GM19438 (cell line): ENCODE results near the gene EVC.
"Not testable (repeated sequence)": the region's sequence is repeated elsewhere in the genome, so short reads cannot be mapped to it uniquely, and the experiment has no call there.

ENCODE experiments used
- ATAC-seq: cut with Tn5 transposase; IDR thresholded peaks from one replicate; pipeline ENCODE4 v1.9.1; 2021; ENCODE audit warnings: low read depth; ENCODE audit not compliant: unreplicated experiment

The EVC gene

DNA sequence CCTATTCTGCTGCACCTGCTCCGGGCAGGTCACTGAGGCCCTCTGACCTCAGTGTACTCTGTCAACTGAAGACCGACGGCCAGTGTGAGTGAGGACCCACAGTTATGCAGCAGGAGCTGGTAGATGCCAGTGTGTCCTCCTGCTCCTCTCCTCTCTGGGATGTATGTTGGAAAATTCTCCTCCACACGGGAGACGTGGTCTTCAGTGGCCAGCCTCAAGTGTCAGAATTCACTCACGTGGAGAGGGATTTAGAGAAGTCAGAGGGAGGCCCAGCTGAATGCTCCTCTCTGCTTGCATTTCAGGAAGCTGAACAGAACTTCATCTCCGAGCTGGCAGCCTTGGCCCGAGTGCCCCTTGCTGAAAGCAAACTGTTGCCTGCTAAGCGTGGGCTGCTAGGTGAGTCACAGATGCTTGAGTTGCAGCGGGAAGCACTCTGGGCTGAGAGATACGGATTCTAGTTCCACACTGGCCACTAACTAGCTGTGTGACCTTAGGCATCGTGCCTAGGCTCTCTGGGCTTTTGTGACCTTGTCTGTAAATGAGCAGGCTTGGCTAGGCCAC, 98.3 kb downstream of the EVC start:
- no peak for ATAC-seq

DNA sequence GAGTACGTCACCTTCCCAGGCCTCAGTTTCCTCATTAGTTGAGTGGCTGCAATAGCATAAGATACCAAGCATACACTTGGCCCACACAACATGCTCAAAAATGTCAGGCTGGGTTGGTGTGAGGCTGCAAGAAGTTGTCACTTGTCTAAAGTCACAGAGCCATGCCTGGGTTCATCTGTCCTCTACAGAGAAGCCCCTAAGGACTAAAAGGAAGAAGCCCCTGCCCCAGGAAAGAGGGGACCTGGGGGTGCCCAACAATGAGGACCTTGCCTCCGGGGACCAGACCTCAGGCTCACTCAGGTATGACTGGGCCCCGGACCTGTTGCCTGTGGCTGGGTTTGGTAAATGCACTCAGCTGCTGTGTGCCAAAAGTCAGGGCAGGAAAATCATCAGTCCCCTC, 99.2 kb downstream of the EVC start:
- no peak for ATAC-seq

DNA sequence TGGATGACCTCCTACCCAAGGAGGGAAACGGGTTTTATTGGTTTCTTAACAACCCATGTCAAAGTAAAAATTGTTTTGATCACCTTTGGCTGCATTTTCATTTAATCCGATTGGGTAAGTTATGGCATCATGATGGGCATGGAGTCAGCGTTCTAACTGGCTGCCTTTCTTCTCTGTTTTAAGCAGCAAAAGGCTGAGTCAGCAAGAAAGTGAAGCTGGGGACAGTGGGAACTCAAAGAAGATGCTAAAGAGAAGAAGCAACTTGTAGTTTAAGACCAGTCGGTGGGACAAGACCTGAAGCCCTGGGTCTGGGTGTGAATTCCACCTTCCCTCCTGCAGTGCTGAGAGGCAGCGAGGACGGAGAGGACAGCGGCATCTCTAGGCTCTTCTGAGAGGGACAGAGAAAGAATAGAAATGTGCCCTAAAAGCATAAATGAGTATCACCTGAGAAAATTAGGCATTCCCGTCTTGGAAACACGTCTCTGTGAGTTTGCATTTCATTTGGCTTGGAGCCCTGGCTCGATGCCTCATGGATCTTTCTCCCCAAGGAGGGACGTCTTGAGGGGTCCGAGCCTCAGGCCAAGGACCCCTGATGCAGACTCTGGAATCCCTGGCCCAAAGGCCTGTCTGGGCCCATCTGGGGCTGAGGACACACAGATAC, 99.9 kb downstream of the EVC start:
- no peak for ATAC-seq

DNA sequence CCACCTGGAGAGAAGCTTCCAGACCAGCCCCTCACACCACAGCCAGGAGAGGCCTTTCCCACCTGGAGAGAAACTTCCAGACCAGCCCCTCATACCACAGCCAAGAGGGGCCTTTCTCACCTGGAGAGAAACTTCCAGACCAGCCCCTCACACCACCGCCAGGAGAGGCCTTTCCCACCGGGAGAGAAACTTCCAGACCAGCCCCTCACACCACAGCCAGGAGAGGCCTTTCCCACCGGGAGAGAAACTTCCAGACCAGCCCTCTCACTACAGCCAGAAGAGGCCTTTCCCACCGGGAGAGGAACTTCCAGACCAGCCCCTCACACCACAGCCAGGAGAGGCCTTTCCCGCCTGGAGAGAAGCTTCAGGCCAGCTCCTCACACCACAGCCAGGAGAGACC, 101.1 kb downstream of the EVC start:
- not testable (repeated sequence) for ATAC-seq

DNA sequence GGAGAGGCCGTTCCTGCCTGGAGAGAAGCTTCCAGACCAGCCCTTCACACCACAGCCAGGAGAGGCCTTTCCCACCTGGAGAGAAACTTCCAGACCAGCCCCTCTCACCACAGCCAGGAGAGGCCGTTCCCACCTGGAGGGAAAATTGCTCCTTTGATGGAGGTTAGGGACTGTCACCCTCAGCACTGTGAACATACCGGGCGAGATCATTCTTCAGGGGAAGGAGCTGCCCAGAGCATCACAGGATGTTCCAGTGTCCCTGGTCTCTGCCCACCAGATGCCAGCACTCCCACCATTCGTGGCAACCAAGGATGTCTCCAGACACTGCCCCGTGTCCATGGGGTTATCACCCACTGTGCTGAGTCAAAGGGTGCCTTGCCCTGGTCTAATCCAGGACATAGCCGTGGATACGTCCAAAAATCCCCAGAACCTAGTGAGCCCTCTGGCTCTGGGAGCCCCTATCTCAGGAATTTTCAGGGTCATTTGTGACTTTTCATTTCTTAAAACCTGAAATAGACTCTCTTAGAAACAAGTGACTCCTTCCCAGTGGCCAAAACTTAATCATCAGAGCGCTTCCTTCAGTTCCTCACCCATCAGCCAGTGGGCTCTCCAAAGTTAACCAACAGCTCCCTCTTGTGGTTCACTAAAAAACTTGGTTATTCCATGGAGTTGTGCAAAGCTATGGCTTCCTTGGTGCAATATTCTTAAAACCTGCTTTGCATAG, 101.7 kb downstream of the EVC start:
- ATAC-seq, result no peak

DNA sequence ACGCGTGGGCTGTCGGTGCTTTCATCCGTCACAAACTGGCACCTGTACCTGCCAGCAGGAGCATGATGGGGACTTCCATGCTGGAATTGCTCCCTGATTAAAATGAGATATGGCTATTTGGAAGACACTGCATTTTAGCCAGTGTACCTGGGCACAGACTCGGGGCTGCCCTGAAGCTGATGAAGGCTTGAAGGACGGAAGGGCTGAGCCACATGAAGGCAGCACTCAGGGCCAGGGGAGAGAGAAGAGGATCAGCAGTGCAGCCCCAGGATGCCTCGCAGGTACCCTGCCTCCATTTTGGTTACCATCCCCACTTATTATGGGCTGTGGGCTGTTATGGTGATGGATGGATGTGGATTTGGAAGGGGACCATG, 102.9 kb downstream of the EVC start:
- ATAC-seq, result no peak

DNA sequence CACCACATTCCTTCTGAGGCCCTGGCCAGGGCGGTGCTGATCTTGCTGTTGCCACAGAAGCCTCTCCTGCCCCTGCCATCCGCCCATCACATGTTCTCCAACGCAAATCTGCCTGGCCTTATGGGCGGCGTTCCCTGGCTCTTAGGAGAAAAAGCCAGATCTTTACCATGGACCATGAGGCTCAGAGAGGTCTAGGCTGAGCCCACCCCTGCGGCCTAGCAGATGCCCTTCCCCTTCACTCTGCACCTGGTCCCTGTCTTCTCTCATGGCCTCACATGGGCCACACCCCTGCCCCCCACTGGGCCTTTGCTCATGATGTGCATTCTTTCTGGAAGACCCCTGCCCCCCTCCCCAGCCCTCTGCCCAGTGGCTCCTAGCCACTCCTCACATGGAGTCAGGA, 103.4 kb downstream of the EVC start:
- no peak for ATAC-seq

DNA sequence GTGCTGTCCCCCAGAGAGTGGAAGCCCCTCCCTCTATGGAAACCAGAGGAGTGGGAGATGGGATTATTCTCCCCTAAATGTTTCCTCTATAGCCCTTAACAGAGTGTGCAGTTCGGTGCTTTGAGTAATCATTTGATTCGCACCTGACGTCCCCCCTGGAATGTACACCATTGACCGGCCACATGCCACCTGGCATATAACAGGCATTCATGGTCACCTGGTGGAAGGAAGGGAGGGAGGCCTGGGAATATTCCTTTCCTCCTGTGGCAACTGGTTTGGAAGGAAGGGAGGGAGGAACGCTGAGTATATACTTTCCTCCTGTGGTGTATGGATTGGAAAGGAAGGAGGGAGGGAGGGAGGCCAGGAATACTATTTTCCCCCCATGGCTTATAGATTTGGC, 104.6 kb downstream of the EVC start:
- no peak for ATAC-seq

DNA sequence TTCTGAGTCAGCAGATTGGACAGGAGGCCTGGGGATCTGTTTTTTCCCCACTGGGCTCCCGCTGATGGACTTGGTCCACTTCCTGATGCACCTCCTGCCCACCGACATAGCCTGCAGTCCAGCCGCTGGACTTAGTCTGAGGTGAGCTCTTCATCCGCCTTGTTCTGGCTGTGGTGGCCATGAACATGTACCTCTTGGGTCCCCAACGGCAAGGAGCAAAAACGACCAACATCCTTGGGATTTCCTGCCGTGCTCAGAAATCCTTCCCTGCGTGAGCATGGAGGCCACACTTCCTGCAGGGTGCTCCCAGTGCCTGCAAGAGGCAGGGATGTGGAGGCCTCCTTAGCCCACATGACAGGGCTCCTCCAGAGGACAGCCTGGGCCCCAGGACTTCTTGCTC, 105.1 kb downstream of the EVC start:
- ATAC-seq, result no peak

DNA sequence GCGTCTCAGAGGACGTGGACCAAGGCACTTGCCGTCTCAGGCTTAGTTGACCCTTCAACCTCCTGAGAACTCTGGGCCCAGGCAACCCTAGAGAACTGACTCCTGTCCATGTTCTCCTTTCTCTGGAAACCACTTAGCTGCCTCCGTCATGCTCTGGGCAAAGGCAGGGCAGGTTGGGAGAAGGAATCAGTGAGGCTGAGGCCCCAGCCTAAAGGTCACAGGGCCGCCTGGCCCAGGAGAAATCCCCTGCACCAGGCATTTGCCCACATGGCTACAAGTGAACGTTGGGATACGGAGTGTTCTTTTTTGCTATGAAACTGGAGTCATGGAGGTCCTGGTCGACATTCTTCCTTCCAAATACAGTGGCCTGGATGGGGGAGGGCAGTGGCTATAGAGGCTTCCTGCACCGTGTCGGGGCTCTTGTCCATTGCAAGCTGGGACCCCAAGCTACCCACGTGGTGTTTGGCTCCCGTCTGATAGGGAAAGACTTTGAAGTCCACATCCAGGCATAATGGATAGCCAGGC, 105.9 kb downstream of the EVC start:
- no peak for ATAC-seq

DNA sequence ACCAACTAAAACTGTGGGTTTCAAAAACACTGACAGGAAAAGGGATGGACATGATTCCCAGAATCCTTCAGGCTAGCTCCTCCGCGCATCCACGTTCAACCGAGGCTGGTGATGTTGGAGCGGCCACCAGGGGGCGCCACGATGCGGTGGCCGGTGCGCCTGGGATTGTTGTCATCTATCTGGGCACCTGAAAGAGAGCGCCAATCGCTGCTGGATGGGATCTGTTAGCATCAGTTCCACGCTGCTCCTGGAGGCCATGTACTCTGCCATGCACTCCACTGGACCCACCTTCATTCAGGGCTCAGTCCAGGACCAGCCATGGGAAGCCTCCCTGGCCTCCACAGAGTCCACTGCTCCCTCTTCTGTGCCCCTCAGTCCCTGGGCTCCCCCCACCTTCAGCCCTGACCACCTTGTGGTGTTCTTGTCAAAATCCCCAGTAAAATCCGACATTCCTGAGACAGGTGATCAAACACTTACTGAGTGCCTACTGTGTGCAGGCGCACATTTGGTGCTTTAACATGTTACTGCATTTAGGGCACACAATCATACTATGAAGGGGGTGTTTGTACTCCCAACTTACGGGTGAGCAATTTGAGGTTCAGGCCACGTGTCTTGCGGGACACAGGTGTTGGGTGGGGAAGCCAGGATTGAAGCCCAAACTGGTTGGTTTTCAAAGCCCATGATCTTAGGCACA, 110.8 kb downstream of the EVC start:
- no peak for ATAC-seq

DNA sequence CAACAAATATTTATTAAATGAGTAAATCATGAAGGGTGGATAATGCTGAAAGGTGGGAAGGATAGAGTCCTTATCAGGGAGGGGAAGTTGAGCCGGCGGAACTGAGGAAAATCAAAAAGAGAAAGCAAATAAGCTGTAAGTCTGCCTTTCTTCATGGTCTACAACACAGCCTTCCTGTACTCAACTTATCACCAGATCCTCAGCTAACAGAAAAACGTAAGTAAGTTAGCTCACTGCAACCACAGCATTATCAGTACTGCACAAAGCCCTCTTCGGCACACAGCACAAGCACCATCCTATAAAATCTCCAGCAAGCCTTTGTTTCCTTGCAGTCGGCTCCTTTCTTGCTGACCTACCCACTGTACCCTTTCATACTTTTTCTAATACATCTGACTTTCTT, 111.6 kb downstream of the EVC start:
- no peak for ATAC-seq

DNA sequence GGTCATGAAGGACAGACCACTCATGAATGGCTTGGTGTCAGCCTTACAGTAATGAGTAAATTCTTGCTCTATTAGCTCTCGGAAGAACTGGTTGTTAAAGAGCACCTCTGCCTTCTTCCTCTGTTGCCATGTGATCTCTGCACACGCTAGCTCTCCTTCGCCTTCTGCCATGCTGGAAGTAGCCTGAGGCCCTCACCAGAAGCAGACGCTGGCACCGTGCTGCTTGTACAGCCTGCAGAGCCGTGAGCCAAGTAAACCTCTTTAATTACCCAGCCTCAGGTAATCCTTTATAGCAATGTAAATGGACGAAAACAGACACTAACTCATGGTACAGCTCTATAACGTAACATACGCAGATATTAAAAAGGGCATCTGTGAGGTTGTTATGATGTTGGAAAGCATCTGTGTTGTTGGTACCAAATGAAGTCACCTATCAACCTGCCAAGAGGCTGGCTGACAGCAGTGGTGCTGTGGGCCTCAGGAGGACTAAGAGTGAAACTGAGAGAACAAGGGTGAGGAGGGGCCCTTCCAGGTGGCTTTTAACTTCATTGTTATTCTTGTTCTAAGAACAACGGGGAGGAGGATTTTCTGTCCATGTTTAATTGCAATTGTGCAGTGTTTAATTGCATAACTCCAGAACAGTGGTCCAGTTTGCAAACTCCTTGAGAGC, 112.7 kb downstream of the EVC start:
- no peak for ATAC-seq

DNA sequence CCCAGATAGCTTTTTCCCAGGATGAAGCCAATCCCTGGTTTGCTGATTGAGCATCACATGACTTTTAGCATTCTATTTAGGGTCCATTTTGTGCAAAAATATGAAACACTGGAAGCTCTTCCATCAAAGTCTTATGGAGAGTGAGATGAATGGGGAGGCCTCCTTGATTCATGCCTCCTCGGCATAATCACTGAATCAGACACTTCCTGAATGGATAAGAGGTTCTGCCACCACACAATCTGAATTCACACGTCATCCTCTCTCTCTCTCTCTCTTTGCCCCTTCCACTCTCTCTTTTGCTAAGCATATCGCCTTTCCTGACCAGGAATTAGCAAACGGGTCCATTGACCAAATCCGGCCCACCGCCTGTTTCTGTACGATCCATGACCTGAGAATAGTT, 113.2 kb downstream of the EVC start:
- no peak for ATAC-seq

DNA sequence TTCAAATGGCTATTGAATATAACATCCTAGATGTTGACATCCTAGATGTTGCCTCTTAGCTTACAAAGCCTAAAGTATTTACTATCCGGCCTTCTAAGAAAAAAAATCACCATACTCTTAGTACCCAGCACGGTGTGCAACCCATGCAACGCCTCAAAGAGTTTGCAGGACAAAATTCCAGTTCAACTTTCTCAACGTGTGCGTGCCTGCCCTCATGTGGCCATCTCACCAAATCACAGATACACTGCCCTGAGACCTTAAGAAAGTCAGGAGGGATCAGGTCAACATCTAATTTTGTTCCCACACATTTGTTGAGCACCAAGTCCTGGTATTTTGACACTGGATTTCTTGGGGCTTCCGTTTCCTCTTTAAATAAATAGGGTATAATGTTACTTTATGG, 113.6 kb downstream of the EVC start:
- ATAC-seq, result no peak

DNA sequence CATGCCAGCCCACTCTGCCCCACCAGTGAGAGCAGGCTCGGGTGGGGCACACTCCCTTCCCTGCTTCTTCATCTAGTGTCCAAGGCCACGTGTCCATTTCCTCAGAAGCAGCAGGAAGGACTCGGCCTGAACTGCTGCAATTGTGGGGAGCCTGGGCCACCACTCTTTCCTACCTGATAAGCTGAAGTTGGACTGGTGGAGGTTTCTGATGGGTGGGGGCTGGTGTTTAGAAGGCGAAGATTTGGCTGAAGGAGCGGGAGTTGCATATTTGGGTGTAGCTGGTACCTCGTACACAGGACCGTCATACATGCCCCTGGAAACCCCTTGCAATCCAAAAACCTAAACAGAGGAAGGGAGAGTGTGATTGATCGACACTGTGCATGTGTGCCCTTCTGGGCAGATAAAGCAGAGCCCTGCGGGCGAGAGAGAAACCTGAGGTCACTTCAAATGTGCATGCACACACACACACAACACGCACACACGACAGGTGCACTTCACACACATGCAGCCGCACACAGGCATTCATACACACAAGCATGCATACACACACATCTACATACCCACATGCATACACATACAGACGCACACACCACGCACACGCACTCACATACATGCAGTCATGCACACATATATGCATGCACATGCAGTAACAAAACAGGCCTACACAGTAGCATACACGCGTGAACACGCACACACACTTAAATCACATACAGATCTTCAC, 114.5 kb downstream of the EVC start:
- ATAC-seq, result no peak

DNA sequence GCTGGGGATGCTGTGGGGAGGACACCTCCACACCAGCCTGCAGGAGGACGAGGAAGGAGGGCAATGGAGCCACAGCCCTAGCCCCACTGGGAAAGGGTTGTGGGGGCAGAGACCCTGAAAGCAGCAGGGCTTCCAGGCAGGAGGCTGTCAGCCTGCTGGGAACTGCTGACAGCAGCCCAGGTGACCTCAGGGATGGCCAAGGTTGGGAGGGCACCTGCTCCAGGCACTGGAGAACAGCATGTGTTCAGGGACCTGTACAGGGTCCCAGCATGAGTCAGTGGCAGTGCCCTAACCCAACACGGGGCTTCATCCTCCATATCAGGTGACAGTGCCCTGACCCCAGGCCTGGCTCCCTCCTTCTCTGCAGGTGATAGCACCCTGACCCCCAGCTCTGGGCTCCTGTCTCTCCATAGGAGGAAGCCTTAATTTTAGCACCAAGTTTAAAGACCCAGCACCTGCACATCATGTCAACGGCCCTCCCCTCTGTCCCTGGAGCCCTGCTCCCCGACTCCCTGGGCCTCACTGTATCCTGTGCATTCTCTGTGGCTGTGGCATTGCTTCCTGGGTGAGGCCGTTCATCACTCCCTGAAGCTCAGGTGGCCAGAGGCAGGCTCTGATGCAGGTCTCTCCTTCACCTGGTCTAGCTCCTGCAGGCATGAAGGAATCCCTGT, 115.6 kb downstream of the EVC start:
- no peak for ATAC-seq

DNA sequence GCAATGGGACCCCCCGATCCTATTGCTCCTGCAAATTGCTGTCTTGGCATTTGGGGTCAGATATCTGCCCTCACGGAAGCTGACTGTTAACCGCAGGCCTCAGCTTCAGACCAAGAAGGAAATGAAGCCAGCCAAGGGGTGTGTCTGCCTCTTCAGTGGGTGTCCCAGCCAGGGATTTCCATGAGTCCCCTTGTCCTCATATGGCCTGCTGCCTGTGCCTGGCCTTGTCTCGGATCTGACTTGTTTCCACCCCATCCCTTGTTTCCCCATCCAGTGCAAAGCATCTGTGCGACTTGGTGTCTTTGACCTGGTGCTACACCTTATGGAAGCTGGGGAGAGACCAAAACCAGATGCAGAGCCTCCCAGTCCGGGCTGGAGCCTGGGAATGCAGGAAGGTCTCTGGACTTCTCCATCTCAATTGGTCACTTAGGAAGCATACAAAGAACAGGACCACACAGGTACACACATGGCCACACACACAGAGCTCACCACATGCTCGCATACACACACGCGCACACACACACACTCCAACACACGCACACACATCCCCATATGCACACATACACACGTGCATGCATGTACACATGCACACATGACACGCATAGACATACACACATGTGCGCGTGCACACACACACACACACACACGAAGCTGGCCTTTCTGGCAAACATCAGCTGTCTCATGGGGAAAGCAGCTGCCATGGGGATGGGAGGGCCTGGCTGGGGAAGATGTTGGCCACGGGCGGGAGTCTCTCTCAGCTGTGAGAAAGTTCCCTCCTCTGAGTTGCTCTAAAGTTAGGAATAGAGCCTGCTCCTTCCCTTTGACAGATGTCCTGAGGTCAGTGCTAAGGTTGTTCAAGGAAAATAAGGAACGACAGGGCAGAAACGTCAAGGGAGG, 116.4 kb downstream of the EVC start:
- ATAC-seq, result no peak

DNA sequence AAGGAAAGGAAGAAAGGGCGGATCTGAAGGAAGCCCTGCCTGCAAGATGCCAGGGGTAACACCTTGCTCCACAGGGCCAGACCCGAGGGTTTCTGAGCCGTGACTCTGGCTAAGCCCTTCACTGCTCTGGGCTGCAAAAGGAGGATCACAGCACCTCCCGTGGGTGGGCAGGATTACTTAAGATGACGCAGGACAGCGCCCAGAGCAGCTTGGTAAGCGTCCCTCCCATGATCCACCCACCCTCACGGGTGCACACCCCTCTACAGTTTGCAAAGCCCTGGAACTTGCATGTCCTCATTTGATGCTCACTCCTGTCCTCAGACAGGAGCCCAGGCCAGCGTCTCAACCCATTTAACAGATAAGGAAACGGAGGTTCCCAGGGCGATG, 117.0 kb downstream of the EVC start:
- ATAC-seq, result no peak
